ENCODE results near the gene MRPL2.

DNA sequence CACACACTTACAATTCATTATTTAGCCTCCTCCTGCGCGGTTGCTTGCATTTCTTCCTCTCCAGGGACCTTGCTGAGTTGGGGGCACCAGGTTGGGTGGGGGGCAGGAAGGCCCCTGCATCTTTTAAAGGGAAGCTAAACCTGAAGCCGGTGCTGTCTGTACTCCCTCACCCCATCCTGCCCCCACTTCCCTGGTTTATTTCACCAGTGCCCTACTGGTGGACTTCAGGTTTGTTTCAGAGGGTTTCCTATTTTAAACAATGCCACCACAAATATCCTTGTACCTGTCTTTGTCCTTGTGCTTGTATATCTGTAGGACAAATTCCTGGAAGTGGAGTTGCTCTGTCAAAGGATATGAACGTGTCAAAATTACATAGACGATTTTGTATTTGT, 37.9 kb upstream of the MRPL2 start:
- TF ChIP-seq POLR2A (IDR thresholded peaks at IDR 0.05; ENCODE audit: low read depth, low read length) (no peak), TAF1 (IDR thresholded peaks at IDR 0.05; ENCODE audit: borderline replicate concordance, low read depth, low read length) (no peak)

Data from GM12892 (cell line).